Measurements from ENCODE around the gene KRTAP10-3.
"Not testable (repeated sequence)": the region's sequence is repeated elsewhere in the genome, so short reads cannot be mapped to it uniquely, and the experiment has no call there.

Gene KRTAP10-3

GRCh38 chr21:44575307-44576024 is 16.9 kb upstream of the KRTAP10-3 start:
- DNase-seq (ENCODE audit: low read depth): no peak
- H3K4me3 ChIP-seq (ENCODE audit: low read depth, low read length): no peak overlapping the region
- TF ChIP-seq, protein P1, sequence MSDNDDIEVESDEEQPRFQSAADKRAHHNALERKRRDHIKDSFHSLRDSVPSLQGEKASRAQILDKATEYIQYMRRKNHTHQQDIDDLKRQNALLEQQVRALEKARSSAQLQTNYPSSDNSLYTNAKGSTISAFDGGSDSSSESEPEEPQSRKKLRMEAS (IDR thresholded peaks at IDR 0.05; ENCODE audit: low read depth, low read length): no peak
- TF ChIP-seq MYC (IDR thresholded peaks at IDR 0.05; ENCODE audit: low read depth, low read length) (no peak), POLR2A (IDR thresholded peaks at IDR 0.05; ENCODE audit: extremely low read depth, insufficient read length) (no peak)
- TF ChIP-seq, protein P2, sequence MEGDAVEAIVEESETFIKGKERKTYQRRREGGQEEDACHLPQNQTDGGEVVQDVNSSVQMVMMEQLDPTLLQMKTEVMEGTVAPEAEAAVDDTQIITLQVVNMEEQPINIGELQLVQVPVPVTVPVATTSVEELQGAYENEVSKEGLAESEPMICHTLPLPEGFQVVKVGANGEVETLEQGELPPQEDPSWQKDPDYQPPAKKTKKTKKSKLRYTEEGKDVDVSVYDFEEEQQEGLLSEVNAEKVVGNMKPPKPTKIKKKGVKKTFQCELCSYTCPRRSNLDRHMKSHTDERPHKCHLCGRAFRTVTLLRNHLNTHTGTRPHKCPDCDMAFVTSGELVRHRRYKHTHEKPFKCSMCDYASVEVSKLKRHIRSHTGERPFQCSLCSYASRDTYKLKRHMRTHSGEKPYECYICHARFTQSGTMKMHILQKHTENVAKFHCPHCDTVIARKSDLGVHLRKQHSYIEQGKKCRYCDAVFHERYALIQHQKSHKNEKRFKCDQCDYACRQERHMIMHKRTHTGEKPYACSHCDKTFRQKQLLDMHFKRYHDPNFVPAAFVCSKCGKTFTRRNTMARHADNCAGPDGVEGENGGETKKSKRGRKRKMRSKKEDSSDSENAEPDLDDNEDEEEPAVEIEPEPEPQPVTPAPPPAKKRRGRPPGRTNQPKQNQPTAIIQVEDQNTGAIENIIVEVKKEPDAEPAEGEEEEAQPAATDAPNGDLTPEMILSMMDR (IDR thresholded peaks at IDR 0.05; ENCODE audit: low read depth, low read length): no peak

DNA sequence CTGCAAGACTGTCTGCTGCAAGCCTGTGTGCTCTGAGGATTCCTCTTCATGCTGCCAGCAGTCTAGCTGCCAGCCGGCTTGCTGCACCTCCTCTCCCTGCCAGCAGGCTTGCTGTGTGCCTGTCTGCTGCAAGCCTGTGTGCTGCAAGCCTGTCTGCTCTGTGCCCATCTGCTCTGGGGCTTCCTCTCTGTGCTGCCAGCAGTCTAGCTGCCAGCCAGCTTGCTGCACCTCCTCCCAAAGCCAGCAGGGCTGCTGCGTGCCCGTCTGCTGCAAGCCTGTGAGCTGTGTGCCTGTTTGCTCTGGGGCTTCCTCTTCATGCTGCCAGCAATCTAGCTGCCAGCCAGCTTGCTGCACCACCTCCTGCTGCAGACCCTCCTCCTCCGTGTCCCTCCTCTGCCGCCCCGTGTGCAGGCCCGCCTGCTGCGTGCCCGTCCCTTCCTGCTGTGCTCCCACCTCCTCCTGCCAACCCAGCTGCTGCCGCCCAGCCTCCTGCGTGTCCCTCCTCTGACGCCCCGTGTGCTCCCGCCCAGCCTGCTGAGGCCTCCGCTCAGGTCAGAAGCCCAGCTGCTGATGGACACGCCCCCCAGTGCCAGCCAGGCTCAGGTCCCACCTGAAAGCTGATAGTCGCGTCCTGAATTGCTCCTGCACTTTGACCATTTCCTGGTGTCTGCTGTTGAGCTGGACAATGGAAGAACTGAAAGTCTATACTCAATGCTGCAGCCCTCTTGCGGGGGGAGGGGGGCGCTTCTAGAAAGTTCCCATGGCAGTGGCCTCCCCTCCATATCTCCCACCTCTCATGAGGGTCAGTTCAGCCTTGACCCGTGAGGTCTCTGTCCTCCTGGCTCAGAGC is 16.1 kb upstream of the KRTAP10-3 start:
- no peak overlapping the region for H3K4me3 ChIP-seq (ENCODE audit: low read depth, low read length)
- DNase-seq (ENCODE audit: low read depth): no peak
- TF ChIP-seq POLR2A (IDR thresholded peaks at IDR 0.05; ENCODE audit: extremely low read depth, insufficient read length) (no peak), MYC (IDR thresholded peaks at IDR 0.05; ENCODE audit: low read depth, low read length) (no peak)
- TF ChIP-seq, protein P1 (IDR thresholded peaks at IDR 0.05; ENCODE audit: low read depth, low read length): no peak
- TF ChIP-seq, protein P2 (IDR thresholded peaks at IDR 0.05; ENCODE audit: low read depth, low read length): no peak

DNA sequence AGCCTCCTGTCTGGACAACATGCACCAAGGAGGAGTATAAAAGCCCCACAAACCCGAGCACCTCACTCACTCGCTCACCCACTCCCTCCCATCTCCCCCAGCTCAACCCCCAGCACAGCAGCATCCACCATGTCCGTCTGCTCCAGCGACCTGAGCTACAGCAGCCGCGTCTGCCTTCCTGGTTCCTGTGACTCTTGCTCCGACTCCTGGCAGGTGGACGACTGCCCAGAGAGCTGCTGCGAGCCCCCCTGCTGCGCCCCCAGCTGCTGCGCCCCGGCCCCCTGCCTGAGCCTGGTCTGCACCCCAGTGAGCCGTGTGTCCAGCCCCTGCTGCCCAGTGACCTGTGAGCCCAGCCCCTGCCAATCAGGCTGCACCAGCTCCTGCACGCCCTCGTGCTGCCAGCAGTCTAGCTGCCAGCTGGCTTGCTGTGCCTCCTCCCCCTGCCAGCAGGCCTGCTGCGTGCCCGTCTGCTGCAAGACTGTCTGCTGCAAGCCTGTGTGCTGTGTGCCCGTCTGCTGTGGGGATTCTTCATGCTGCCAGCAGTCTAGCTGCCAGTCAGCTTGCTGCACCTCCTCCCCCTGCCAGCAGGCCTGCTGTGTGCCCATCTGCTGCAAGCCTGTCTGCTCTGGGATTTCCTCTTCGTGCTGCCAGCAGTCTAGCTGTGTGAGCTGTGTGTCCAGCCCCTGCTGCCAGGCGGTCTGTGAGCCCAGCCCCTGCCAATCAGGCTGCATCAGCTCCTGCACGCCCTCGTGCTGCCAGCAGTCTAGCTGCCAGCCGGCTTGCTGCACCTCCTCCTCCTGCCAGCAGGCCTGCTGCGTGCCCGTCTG is 15.2 kb upstream of the KRTAP10-3 start, which contains the start of gene KRTAP10-4:
TSS of gene KRTAP10-4 (plus strand) at position 100 of the 827 bp plus-strand sequence. CDS start at position 130, 30 bp downstream.
- H3K4me3 ChIP-seq (ENCODE audit: low read depth, low read length); DNase-seq (ENCODE audit: low read depth): not testable (repeated sequence)

- H3K4me3 ChIP-seq (ENCODE audit: low read depth, low read length): no peak overlapping the region
- no peak for DNase-seq (ENCODE audit: low read depth)
- TF ChIP-seq, protein P2 (IDR thresholded peaks at IDR 0.05; ENCODE audit: low read depth, low read length): no peak
- no peak for TF ChIP-seq POLR2A (IDR thresholded peaks at IDR 0.05; ENCODE audit: extremely low read depth, insufficient read length)
Measured at GRCh38 chr21:44572959-44573583, 14.5 kb upstream of the KRTAP10-3 start.

DNA sequence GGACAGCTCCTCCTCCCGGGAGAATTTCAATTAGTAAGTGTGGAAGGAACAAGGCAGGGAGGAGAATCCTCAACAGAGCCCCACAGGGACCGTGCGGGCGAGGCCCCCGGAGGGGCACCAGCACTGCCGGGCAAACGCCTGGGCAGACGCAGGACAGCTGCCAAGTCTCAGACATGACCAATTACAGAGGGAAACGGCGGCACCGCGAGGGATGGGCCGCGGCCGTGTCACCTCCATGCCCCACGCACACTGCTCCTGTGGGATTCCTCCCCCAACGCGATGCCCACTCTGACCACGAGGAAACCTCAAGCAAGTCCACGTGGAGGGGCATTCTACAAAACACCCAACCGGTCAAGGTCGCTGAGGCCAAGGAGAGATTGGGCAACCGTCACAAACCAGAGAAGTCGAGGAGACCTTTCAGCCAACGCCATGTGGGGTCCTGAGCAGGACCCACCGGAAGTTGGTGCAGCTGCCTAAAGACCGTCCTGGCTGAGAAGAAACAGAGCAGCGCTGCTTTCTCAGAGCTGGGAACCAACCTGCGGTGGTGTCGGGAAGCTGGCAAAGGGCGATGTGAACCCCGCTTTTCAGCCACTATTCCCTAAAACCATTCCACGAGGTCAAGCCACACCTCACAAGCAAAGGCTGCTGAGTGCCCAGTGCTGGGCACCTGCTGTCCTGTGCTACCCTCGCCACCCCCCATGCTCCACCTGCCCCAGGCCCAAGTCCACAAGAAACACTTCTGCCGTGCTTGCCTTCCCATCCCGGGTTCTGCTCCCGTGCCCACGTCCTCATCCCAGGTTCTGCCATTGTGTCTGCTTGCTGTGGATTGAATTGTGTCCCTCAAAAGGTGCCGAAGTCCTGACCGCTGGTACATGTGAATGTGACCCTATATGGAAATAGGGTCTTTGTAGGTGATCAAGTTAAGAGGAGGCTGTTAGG is 13.5 kb upstream of the KRTAP10-3 start:
- TF ChIP-seq, protein P1 (IDR thresholded peaks at IDR 0.05; ENCODE audit: low read depth, low read length): no peak
- no peak overlapping the region for H3K4me3 ChIP-seq (ENCODE audit: low read depth, low read length)
- DNase-seq (ENCODE audit: low read depth): no peak

GRCh38 chr21:44571296-44571695 is 12.7 kb upstream of the KRTAP10-3 start:
- TF ChIP-seq, protein P1 (IDR thresholded peaks at IDR 0.05; ENCODE audit: low read depth, low read length): no peak
- TF ChIP-seq POLR2A (IDR thresholded peaks at IDR 0.05; ENCODE audit: extremely low read depth, insufficient read length): no peak
- TF ChIP-seq, protein P2 (IDR thresholded peaks at IDR 0.05; ENCODE audit: low read depth, low read length): no peak
- TF ChIP-seq MYC (IDR thresholded peaks at IDR 0.05; ENCODE audit: low read depth, low read length): no peak

More at GRCh38 chr21:44571296-44571695, 12.7 kb upstream of the KRTAP10-3 start:
- no peak for DNase-seq (ENCODE audit: low read depth)
- H3K4me3 ChIP-seq (ENCODE audit: low read depth, low read length): no peak overlapping the region

Measured in NB4 (cell line).